HG03097 (cell line): ENCODE measurements around the gene OR51A7.
"Not testable (repeated sequence)": the region's sequence is repeated elsewhere in the genome, so short reads cannot be mapped to it uniquely, and the experiment has no call there.

ENCODE experiments used
- ATAC-seq: cut with Tn5 transposase; IDR thresholded peaks from one replicate; pipeline ENCODE4 v1.9.1; 2021; ENCODE audit not compliant: unreplicated experiment, low FRiP score

The OR51A7 gene

DNA sequence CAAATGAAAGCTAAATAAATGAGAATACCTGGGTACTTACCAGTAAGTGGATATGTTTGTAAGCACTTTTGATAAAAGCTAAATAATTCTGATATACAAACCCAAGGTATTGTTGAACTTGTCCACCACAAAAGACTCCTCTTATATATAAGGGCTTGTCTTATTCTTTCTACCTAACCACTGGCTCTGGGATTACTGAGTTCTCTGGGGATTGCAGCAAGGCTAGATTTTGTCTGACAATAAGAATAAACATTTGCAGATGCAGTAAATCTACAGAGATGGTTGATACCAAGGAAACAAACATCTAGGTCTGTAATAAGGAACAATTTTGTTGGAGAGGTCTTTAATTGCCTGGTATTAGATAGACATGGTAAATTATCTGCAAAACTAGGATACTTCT is 43.9 kb downstream of the OR51A7 start, which contains the start of gene OR51A4:
OR51A4 (minus strand) TSS at position 101 of the 400 bp plus-strand sequence. CDS start 505 bp downstream, outside the sequence.
- ATAC-seq, result no peak

DNA sequence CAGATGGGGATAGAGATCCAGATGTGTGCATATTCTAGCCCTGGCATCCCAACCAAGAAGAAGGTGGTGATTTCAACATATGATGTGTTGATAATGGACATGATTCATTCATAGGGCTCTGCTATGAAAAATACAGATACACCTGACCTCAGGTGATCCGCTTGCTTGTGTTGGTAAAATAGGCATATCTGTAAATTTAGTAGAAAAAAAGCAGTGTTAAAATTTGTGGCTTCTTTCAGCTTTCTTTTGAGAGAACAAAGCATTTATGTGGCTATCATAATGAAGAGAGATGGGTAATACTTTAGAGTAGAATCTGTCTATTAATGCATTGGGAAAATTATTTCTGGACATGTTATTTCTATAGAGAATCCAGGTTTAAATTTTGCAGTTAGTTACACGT is 52.0 kb downstream of the OR51A7 start, which contains the start of gene OR51A2:
OR51A2 (minus strand) TSS at position 101 of the 400 bp plus-strand sequence; CDS start at position 101, 0 bp downstream.
- not testable (repeated sequence) for ATAC-seq

DNA sequence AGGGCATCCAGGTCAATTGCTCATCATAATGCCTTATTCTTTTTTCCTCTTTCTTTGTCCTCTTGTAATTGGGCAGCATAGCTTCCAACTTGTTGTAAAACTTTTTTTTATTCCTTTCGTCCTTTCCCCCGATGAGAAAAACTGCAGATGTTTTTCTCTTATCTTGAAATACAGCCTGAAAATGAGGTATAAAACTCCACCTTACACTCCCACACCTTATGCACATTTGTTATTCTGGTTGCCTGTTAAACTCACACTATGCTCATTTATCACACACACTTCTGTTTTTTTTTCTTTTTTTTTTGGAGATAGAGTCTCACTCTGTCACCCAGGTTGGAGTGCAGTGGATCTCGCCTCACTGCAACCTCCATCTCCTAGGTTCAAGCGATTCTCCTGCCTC is 53.8 kb downstream of the OR51A7 start:
- no peak for ATAC-seq
